ENCODE data around the gene CCDC90B.
"Not testable (repeated sequence)": the region's sequence is repeated elsewhere in the genome, so short reads cannot be mapped to it uniquely, and the experiment has no call there.

Gene CCDC90B

GRCh38 chr11:83287631-83288030, 1.5 kb upstream of the CCDC90B start:
- no peak for DNase-seq (ENCODE audit: low read depth)

GRCh38 chr11:83285151-83285770, 906 bp downstream of the CCDC90B start:
- DNase-seq (ENCODE audit: low read depth): no peak

- peak; percentile 2 for DNase-seq (ENCODE audit: low read depth)
These were observed 1.5 kb downstream of the CCDC90B start for GRCh38 chr11:83284501-83285150.

- DNase-seq (ENCODE audit: low read depth): peak; percentile 69
These were observed 4.0 kb downstream of the CCDC90B start for GRCh38 chr11:83282084-83282716.

GRCh38 chr11:83280256-83280655, 5.9 kb downstream of the CCDC90B start:
- DNase-seq (ENCODE audit: low read depth): peak; percentile 58

GRCh38 chr11:83278351-83278750, 7.8 kb downstream of the CCDC90B start:
- DNase-seq (ENCODE audit: low read depth): peak; percentile 71

GRCh38 chr11:83275888-83276641, 10.1 kb downstream of the CCDC90B start:
- DNase-seq (ENCODE audit: low read depth): no peak

- peak; percentile 83 for DNase-seq (ENCODE audit: low read depth)
These were observed 13.5 kb downstream of the CCDC90B start for GRCh38 chr11:83272627-83273026.

GRCh38 chr11:83271734-83272133, 14.4 kb downstream of the CCDC90B start:
- DNase-seq (ENCODE audit: low read depth): not testable (repeated sequence)

- DNase-seq (ENCODE audit: low read depth): not testable (repeated sequence)
These were observed 17.1 kb downstream of the CCDC90B start for GRCh38 chr11:83269080-83269479.

GRCh38 chr11:83265331-83265730, 20.8 kb downstream of the CCDC90B start:
- peak; percentile 60 for DNase-seq (ENCODE audit: low read depth)

GRCh38 chr11:83259559-83259958, 26.6 kb downstream of the CCDC90B start:
- no peak for DNase-seq (ENCODE audit: low read depth)

- peak; percentile 89 for DNase-seq (ENCODE audit: low read depth)
These were observed 28.4 kb downstream of the CCDC90B start for GRCh38 chr11:83257761-83258168.

GRCh38 chr11:83256602-83257340, 29.4 kb downstream of the CCDC90B start:
- no peak for DNase-seq (ENCODE audit: low read depth)

GRCh38 chr11:83255366-83255765, 30.8 kb downstream of the CCDC90B start:
- DNase-seq (ENCODE audit: low read depth): no peak

GRCh38 chr11:83252941-83253340, 33.2 kb downstream of the CCDC90B start:
- no peak for DNase-seq (ENCODE audit: low read depth)

GRCh38 chr11:83252266-83252665, 33.9 kb downstream of the CCDC90B start:
- DNase-seq (ENCODE audit: low read depth): no peak

- peak; percentile 59 for DNase-seq (ENCODE audit: low read depth)
These were observed 36.1 kb downstream of the CCDC90B start for GRCh38 chr11:83249972-83250593.

GRCh38 chr11:83249445-83249844, 36.7 kb downstream of the CCDC90B start:
- DNase-seq (ENCODE audit: low read depth): no peak

- peak; percentile 77 for DNase-seq (ENCODE audit: low read depth)
These were observed 44.7 kb downstream of the CCDC90B start for GRCh38 chr11:83241291-83241946.

- no peak for DNase-seq (ENCODE audit: low read depth)
These were observed 48.1 kb downstream of the CCDC90B start for GRCh38 chr11:83238111-83238510.
